ENCODE measurements around the gene KRTAP2-4.
"Not testable (repeated sequence)": the region's sequence is repeated elsewhere in the genome, so short reads cannot be mapped to it uniquely, and the experiment has no call there.

The KRTAP2-4 gene

GRCh38 chr17:41098481-41098880 lies 32.8 kb upstream of the KRTAP2-4 start:
- Histone ChIP-seq H3K27me3 (ENCODE audit: insufficient read depth, low read length) (no peaks in the 10 kb centered on the region), H3K4me3 (ENCODE audit: low read depth, low read length) (no peak overlapping the region), H3K27ac (ENCODE audit: low read depth, low read length) (no peak overlapping the region), H2AFZ (ENCODE audit: low read length, unreplicated experiment) (no peak overlapping the region), H3K79me2 (ENCODE audit: control insufficient read depth, insufficient read depth, low read length, unreplicated experiment) (no peaks in the 10 kb centered on the region), H3K4me1 (ENCODE audit: control insufficient read depth, insufficient read depth, low read length, unreplicated experiment) (peaks cover 11% of the 10 kb centered on the region), H3K36me3 (ENCODE audit: insufficient read depth, low read length) (no peaks in the 10 kb centered on the region)

- Histone ChIP-seq H3K36me3 (ENCODE audit: insufficient read depth, low read length) (no peaks in the 10 kb centered on the region), H2AFZ (ENCODE audit: low read length, unreplicated experiment) (no peak within 1 kb of the TSS), H3K79me2 (ENCODE audit: control insufficient read depth, insufficient read depth, low read length, unreplicated experiment) (no peaks in the 10 kb centered on the region), H3K4me3 (ENCODE audit: low read depth, low read length) (no peak within 1 kb of the TSS), H3K27ac (ENCODE audit: low read depth, low read length) (no peak within 1 kb of the TSS), H3K27me3 (ENCODE audit: insufficient read depth, low read length) (no peaks in the 10 kb centered on the region), H3K4me1 (ENCODE audit: control insufficient read depth, insufficient read depth, low read length, unreplicated experiment) (peaks cover 11% of the 10 kb centered on the region)
Measured at GRCh38 chr17:41098042-41098441, 32.4 kb upstream of the KRTAP2-4 start, which contains the start of gene KRTAP4-8. TSS of gene KRTAP4-8 (minus strand) at chr17:41098142. CDS start at chr17:41098084, 58 bp downstream.

GRCh38 chr17:41096055-41096454 lies 30.4 kb upstream of the KRTAP2-4 start:
- Histone ChIP-seq H2AFZ (ENCODE audit: low read length, unreplicated experiment) (no peak overlapping the region), H3K27me3 (ENCODE audit: insufficient read depth, low read length) (no peaks in the 10 kb centered on the region), H3K27ac (ENCODE audit: low read depth, low read length) (no peak overlapping the region), H3K4me3 (ENCODE audit: low read depth, low read length) (no peak overlapping the region), H3K36me3 (ENCODE audit: insufficient read depth, low read length) (no peaks in the 10 kb centered on the region), H3K79me2 (ENCODE audit: control insufficient read depth, insufficient read depth, low read length, unreplicated experiment) (no peaks in the 10 kb centered on the region), H3K4me1 (ENCODE audit: control insufficient read depth, insufficient read depth, low read length, unreplicated experiment) (peaks cover 11% of the 10 kb centered on the region)

- not testable (repeated sequence) for H2AFZ ChIP-seq (ENCODE audit: low read length, unreplicated experiment); H3K79me2 ChIP-seq (ENCODE audit: control insufficient read depth, insufficient read depth, low read length, unreplicated experiment); H3K27ac ChIP-seq (ENCODE audit: low read depth, low read length); H3K27me3 ChIP-seq (ENCODE audit: insufficient read depth, low read length); H3K36me3 ChIP-seq (ENCODE audit: insufficient read depth, low read length); H3K4me3 ChIP-seq (ENCODE audit: low read depth, low read length); H3K4me1 ChIP-seq (ENCODE audit: control insufficient read depth, insufficient read depth, low read length, unreplicated experiment)
Measured at GRCh38 chr17:41088760-41089352, 23.2 kb upstream of the KRTAP2-4 start.

GRCh38 chr17:41084100-41084856 lies 18.6 kb upstream of the KRTAP2-4 start, which contains the start of gene KRTAP4-7:
TSS of gene KRTAP4-7 (plus strand) at chr17:41084150. CDS start at chr17:41084207, 57 bp downstream.
- H3K4me1 ChIP-seq (ENCODE audit: control insufficient read depth, insufficient read depth, low read length, unreplicated experiment), result peaks cover 13% of the 10 kb centered on the region
- not testable (repeated sequence) for H3K4me3 ChIP-seq (ENCODE audit: low read depth, low read length); H3K79me2 ChIP-seq (ENCODE audit: control insufficient read depth, insufficient read depth, low read length, unreplicated experiment); H3K36me3 ChIP-seq (ENCODE audit: insufficient read depth, low read length); H2AFZ ChIP-seq (ENCODE audit: low read length, unreplicated experiment); H3K27me3 ChIP-seq (ENCODE audit: insufficient read depth, low read length)
- peak within 1 kb of the TSS; percentile 43 for H3K27ac ChIP-seq (ENCODE audit: low read depth, low read length)

- H3K4me3 ChIP-seq (ENCODE audit: low read depth, low read length); H3K27me3 ChIP-seq (ENCODE audit: insufficient read depth, low read length); H3K79me2 ChIP-seq (ENCODE audit: control insufficient read depth, insufficient read depth, low read length, unreplicated experiment); H2AFZ ChIP-seq (ENCODE audit: low read length, unreplicated experiment); H3K36me3 ChIP-seq (ENCODE audit: insufficient read depth, low read length): not testable (repeated sequence)
- H3K4me1 ChIP-seq (ENCODE audit: control insufficient read depth, insufficient read depth, low read length, unreplicated experiment), result peaks cover 13% of the 10 kb centered on the region
- peak overlapping the region; percentile 43 for H3K27ac ChIP-seq (ENCODE audit: low read depth, low read length)
Measured at GRCh38 chr17:41083427-41083826, 17.7 kb upstream of the KRTAP2-4 start.

- Histone ChIP-seq H3K4me1 (ENCODE audit: control insufficient read depth, insufficient read depth, low read length, unreplicated experiment) (peaks cover 13% of the 10 kb centered on the region), H3K27ac (ENCODE audit: low read depth, low read length) (peak overlapping the region; percentile 29; the same call in 1 of the 2 replicates), H3K4me3 (ENCODE audit: low read depth, low read length) (no peak overlapping the region), H3K27me3 (ENCODE audit: insufficient read depth, low read length) (no peaks in the 10 kb centered on the region), H3K36me3 (ENCODE audit: insufficient read depth, low read length) (no peaks in the 10 kb centered on the region), H2AFZ (ENCODE audit: low read length, unreplicated experiment) (no peak overlapping the region), H3K79me2 (ENCODE audit: control insufficient read depth, insufficient read depth, low read length, unreplicated experiment) (no peaks in the 10 kb centered on the region)
Measured at GRCh38 chr17:41082626-41083025, 16.9 kb upstream of the KRTAP2-4 start.

- no peak overlapping the region for H3K27ac ChIP-seq (ENCODE audit: low read depth, low read length)
- H3K79me2 ChIP-seq (ENCODE audit: control insufficient read depth, insufficient read depth, low read length, unreplicated experiment), result no peaks in the 10 kb centered on the region
- no peak overlapping the region for H2AFZ ChIP-seq (ENCODE audit: low read length, unreplicated experiment)
- no peaks in the 10 kb centered on the region for H3K27me3 ChIP-seq (ENCODE audit: insufficient read depth, low read length)
- H3K36me3 ChIP-seq (ENCODE audit: insufficient read depth, low read length), result no peaks in the 10 kb centered on the region
- no peak overlapping the region for H3K4me3 ChIP-seq (ENCODE audit: low read depth, low read length)
- H3K4me1 ChIP-seq (ENCODE audit: control insufficient read depth, insufficient read depth, low read length, unreplicated experiment), result no peaks in the 10 kb centered on the region
Measured at GRCh38 chr17:41076788-41077187, 11.1 kb upstream of the KRTAP2-4 start.

- no peaks in the 10 kb centered on the region for H3K79me2 ChIP-seq (ENCODE audit: control insufficient read depth, insufficient read depth, low read length, unreplicated experiment)
- H3K36me3 ChIP-seq (ENCODE audit: insufficient read depth, low read length), result no peaks in the 10 kb centered on the region
- no peaks in the 10 kb centered on the region for H3K4me1 ChIP-seq (ENCODE audit: control insufficient read depth, insufficient read depth, low read length, unreplicated experiment)
- H2AFZ ChIP-seq (ENCODE audit: low read length, unreplicated experiment), result no peak overlapping the region
- no peaks in the 10 kb centered on the region for H3K27me3 ChIP-seq (ENCODE audit: insufficient read depth, low read length)
- no peak overlapping the region for H3K4me3 ChIP-seq (ENCODE audit: low read depth, low read length)
- no peak overlapping the region for H3K27ac ChIP-seq (ENCODE audit: low read depth, low read length)
Measured at GRCh38 chr17:41073676-41074075, 8.0 kb upstream of the KRTAP2-4 start.

GRCh38 chr17:41071606-41072360 lies 6.1 kb upstream of the KRTAP2-4 start:
- H3K79me2 ChIP-seq (ENCODE audit: control insufficient read depth, insufficient read depth, low read length, unreplicated experiment), result no peaks in the 10 kb centered on the region
- H3K36me3 ChIP-seq (ENCODE audit: insufficient read depth, low read length), result no peaks in the 10 kb centered on the region
- H3K27me3 ChIP-seq (ENCODE audit: insufficient read depth, low read length), result no peaks in the 10 kb centered on the region
- H3K4me3 ChIP-seq (ENCODE audit: low read depth, low read length), result no peak overlapping the region
- H2AFZ ChIP-seq (ENCODE audit: low read length, unreplicated experiment), result no peak overlapping the region
- peaks cover 5% of the 10 kb centered on the region for H3K4me1 ChIP-seq (ENCODE audit: control insufficient read depth, insufficient read depth, low read length, unreplicated experiment)
- H3K27ac ChIP-seq (ENCODE audit: low read depth, low read length), result no peak overlapping the region
